ENCODE measurements around the gene SPSB1. TPM values are rescaled to one million over a fixed set of nuclear protein-coding genes. Genes with fewer than 3 reads are reported as not detected.

SPSB1 gene
- total RNA-seq, 4 donors from 2014 or later: 33.5 to 111 (median 76.3) TPM

- TF ChIP-seq CTCF (IDR thresholded peaks at IDR 0.05): no peak
- no peak for ATAC-seq (ENCODE audit: low FRiP score)
- DNase-seq (ENCODE audit: low spot score): no peak
Observed at GRCh38 chr1:9258629-9259028, 34.1 kb upstream of the SPSB1 start.

- ATAC-seq (ENCODE audit: low FRiP score): no peak
- DNase-seq (ENCODE audit: low spot score): no peak
- no peak for TF ChIP-seq CTCF (IDR thresholded peaks at IDR 0.05)
Observed at GRCh38 chr1:9260059-9260766, 32.5 kb upstream of the SPSB1 start.

GRCh38 chr1:9261496-9261895, 31.2 kb upstream of the SPSB1 start:
- TF ChIP-seq CTCF (IDR thresholded peaks at IDR 0.05): no peak
- no peak for ATAC-seq (ENCODE audit: low FRiP score)
- no peak for DNase-seq (ENCODE audit: low spot score)

DNA sequence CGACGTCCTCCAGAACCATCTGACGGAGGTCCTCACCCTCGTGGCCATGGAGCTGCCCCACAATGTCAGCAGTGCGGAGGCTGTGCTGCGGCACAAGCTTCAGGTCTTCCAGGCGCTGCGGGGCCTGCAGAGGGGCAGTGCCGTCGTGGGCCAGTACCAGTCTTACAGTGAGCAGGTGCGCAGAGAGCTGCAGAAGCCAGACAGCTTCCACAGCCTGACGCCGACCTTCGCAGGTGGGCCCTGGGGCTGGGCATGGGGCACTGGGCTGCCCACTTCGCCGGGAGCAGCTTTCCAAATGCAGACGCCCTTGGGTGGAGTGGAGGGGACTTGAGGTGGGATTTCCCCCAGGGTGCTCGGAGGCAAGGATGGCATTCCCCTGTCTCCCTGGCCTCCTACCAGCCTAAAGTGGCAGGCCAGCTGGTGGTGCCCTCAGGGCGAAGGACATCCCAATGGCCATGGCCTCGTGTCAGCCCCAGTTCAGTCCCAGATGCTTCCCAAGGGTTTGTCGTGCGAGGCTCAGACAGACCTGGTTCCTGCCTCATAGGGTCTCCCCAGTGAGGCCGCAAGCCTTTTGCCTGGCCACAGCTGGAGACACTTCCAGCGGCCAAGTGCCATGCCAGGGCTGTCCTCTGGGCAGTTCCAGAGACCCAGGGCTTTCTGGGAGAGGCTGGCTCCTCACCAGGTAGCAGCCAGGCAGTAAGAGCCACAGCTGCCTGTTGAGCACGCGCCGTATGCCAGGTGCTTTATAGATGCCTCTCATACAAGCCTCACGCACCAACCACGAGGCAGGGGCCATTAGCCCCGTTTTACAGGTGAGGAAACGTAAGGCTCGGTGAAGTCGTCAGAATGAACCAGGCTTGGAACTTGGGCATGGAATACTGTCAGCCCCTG, 30.4 kb upstream of the SPSB1 start:
- no peak for TF ChIP-seq CTCF (IDR thresholded peaks at IDR 0.05)
- no peak for ATAC-seq (ENCODE audit: low FRiP score)
- DNase-seq (ENCODE audit: low spot score): no peak

- DNase-seq (ENCODE audit: low spot score) (no peak), ATAC-seq (ENCODE audit: low FRiP score) (no peak)
- TF ChIP-seq CTCF (IDR thresholded peaks at IDR 0.05): no peak
Observed at GRCh38 chr1:9263276-9263855, 29.3 kb upstream of the SPSB1 start.

- ATAC-seq (ENCODE audit: low FRiP score) (no peak), DNase-seq (ENCODE audit: low spot score) (no peak)
- no peak for TF ChIP-seq CTCF (IDR thresholded peaks at IDR 0.05)
Observed at GRCh38 chr1:9263984-9264872, 28.5 kb upstream of the SPSB1 start.

All from omental fat pad (tissue), 4 donors.